Heart right ventricle (tissue), 16 donors: ENCODE results near the gene CTXN3. TPM values are rescaled to one million over a fixed set of nuclear protein-coding genes. Genes with fewer than 3 reads are reported as not detected.
A peak's percentile ranks its signal among the peaks of the same experiment; 100 is the strongest.

Source experiments
- ATAC-seq, 8 donors: fragments of 200-7000 bp; cut with Tn5 transposase; one replicate each; pipeline ENCODE4 v1.9.1; 2020; ENCODE audit warnings: mild to moderate bottlenecking in 8 of 8, moderate library complexity in 8 of 8, moderate number of reproducible peaks in 1 of 8
- DNase-seq, 2 donors: peaks; one replicate each; pipeline ENCODE4 v3.0.0-alpha.2; 2020
- H3K27ac ChIP-seq, 10 donors: fragments of 200-600 bp; sonication (generic) in 2 of 10; one replicate each; pipeline versions ENCODE4 v1.5.0 to v1.8.0; 2020 to 2022; ENCODE audit warnings: mild to moderate bottlenecking in 3 of 10
- H3K27me3 ChIP-seq, 7 donors: fragments of 200-600 bp; one replicate each; pipeline ENCODE4 v1.8.0; 2021 to 2022; ENCODE audit warnings: mild to moderate bottlenecking in 2 of 7
- H3K36me3 ChIP-seq, 9 donors: fragments of 200-600 bp; sonication (generic) in 1 of 9; one replicate each; pipeline versions ENCODE4 v1.5.0 to v1.8.0; 2020 to 2022; ENCODE audit warnings: mild to moderate bottlenecking in 2 of 9
- H3K4me1 ChIP-seq, 9 donors: fragments of 200-600 bp; sonication (generic) in 1 of 9; one replicate each; pipeline versions ENCODE4 v1.5.0 to v1.8.0; 2020 to 2022; ENCODE audit warnings: mild to moderate bottlenecking in 4 of 9
- H3K4me3 ChIP-seq, 10 donors: fragments of 200-600 bp; sonication (generic) in 2 of 10; one replicate each; pipeline versions ENCODE4 v1.5.0 to v1.8.0; 2020 to 2022; ENCODE audit warnings: mild to moderate bottlenecking in 7 of 10, moderate library complexity in 2 of 10
- H3K9me3 ChIP-seq, 11 donors: fragments of 200-600 bp in 10 of 11; sonication (generic) in 2 of 11; one replicate each; pipeline versions ENCODE4 v1.5.0 to v1.8.0; 2013 to 2022; ENCODE audit warnings: mild to moderate bottlenecking in 2 of 11, control low read depth in 1 of 11, moderate library complexity in 1 of 11
- WGBS, 2 donors: extraction: QIAGEN DNeasy Blood & Tissue Kit; methylation state at CpG; one replicate each; pipeline ENCODE4 v1.1.7; 2013; ENCODE audit warnings: inconsistent platforms in 1 of 2; 5-methylcytosine and 5-hydroxymethylcytosine counted together
- intact Hi-C, 10 donors: fragments of 100-400 bp; cut with DNase I; formaldehyde crosslinking; loops; one replicate each; pipeline versions ENCODE4 v1.11.1 to v1.14.2; 2022
- polyA plus RNA-seq, 2 donors: library from polyadenylated mRNA; stranded (reverse); fragments of 200-250 nt; gene quantifications; one replicate each; pipeline ENCODE4 v1.2.3, GENCODE V29; 2013
- total RNA-seq, 10 donors: library from RNA; stranded (reverse); fragmentation: NEBNext Ultra II Directional in 3 of 10; extraction: Animal tissue kit (Norgen Biotek cat#: 25700) in 3 of 10; gene quantifications; one replicate each; pipeline versions ENCODE4 v1.2.1 to v1.2.4, GENCODE V29; 2021 to 2023
- TF ChIP-seq, protein P1 (sequence below), 9 donors: fragments of 200-600 bp; sonication (generic) in 2 of 9; IDR thresholded peaks; one replicate each; pipeline versions ENCODE4 v1.5.0 to v1.8.0; 2021 to 2022; ENCODE audit warnings: antibody characterized with exemption in 9 of 9, mild to moderate bottlenecking in 5 of 9, moderate library complexity in 1 of 9
- donor health status: Arrhythmogenic right ventricular cardiomyopathy.
- donor health status: ischemic (EF 13 %, LVEDD 7.1; RV severe dilation, severe dysfunction).
- donor health status: healthy with polysubstance abuse.
- donor health status: DM: no; HTN: yes; CAD: no.
- donor health status: DM: no; HTN: no; CAD: no.
- donor health status: ischemic (EF 25% LVEDD 6.9; RV normal size, moderate dysfunction).
- donor health status: ischemic (EF 25% LVEDD 5.7; RV mildly dilated, moderate dysfunction).
- donor health status: healthy.
- donor health status: DM: yes; HTN: yes; CAD: no.
- donor health status: Ischemic cardiomyopathy.
- donor health status: ischemic (EF 35%, LVEDD 5.7; RV mildly dilated, moderate dysfunction).
- donor health status: nonischemic (EF 11% LVEDD 7.7; RV severe dilation, severe dysfunction).
- donor health status: DM: yes; HTN: yes; CAD: no.
- donor health status: PGD.
- donor health status: ischemic (EF 29% LVEDD 5.4; RV normal size, mild dysfunction).
- donor health status: nonischemic (EF 23%, LVEDD 6.1; RV moderate dilation, normal function).

Gene CTXN3
- total and polyA plus RNA-seq, 12 donors, result not detected

- H3K36me3 ChIP-seq, result no peaks in the 10 kb centered on the region
- WGBS, 2 donors, result 91 to 94% methylated on average over 1 of the region's 1 CpG
Measured at GRCh38 chr5:127680595-127680994, 31.7 kb downstream of the CTXN3 start.

GRCh38 chr5:127683008-127683407 is 34.1 kb downstream of the CTXN3 start:
- H3K9me3 ChIP-seq, result no peaks in the 10 kb centered on the region
- intact Hi-C loops, result no loop called here
- no peak overlapping the region for H3K27ac ChIP-seq
- ATAC-seq (no peak), DNase-seq (peak in 1 of 2 donors; percentile 20)
- no peaks in the 10 kb centered on the region for H3K27me3 ChIP-seq
- no peak overlapping the region for H3K4me3 ChIP-seq
- no peaks in the 10 kb centered on the region for H3K36me3 ChIP-seq
- H3K4me1 ChIP-seq, result peaks cover 0 to 15% (median 7%) of the 10 kb centered on the region in 9 donors
- TF ChIP-seq, protein P1, sequence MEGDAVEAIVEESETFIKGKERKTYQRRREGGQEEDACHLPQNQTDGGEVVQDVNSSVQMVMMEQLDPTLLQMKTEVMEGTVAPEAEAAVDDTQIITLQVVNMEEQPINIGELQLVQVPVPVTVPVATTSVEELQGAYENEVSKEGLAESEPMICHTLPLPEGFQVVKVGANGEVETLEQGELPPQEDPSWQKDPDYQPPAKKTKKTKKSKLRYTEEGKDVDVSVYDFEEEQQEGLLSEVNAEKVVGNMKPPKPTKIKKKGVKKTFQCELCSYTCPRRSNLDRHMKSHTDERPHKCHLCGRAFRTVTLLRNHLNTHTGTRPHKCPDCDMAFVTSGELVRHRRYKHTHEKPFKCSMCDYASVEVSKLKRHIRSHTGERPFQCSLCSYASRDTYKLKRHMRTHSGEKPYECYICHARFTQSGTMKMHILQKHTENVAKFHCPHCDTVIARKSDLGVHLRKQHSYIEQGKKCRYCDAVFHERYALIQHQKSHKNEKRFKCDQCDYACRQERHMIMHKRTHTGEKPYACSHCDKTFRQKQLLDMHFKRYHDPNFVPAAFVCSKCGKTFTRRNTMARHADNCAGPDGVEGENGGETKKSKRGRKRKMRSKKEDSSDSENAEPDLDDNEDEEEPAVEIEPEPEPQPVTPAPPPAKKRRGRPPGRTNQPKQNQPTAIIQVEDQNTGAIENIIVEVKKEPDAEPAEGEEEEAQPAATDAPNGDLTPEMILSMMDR (IDR thresholded peaks at IDR 0.05), result no peak
- WGBS, 2 donors, result 53 to 67% methylated on average over 4 of the region's 4 CpGs

More at GRCh38 chr5:127680595-127680994, 31.7 kb downstream of the CTXN3 start:
- ATAC-seq, result no peak
- H3K27ac ChIP-seq, result no peak overlapping the region
- intact Hi-C loops, result no loop called here
- DNase-seq, result no peak
- H3K27me3 ChIP-seq, result no peaks in the 10 kb centered on the region
- TF ChIP-seq, protein P1 (IDR thresholded peaks at IDR 0.05), result no peak
- no peaks in the 10 kb centered on the region for H3K9me3 ChIP-seq
- no peak overlapping the region for H3K4me3 ChIP-seq
- H3K4me1 ChIP-seq, result peaks cover 0 to 7% (median 4%) of the 10 kb centered on the region in 9 donors

DNA sequence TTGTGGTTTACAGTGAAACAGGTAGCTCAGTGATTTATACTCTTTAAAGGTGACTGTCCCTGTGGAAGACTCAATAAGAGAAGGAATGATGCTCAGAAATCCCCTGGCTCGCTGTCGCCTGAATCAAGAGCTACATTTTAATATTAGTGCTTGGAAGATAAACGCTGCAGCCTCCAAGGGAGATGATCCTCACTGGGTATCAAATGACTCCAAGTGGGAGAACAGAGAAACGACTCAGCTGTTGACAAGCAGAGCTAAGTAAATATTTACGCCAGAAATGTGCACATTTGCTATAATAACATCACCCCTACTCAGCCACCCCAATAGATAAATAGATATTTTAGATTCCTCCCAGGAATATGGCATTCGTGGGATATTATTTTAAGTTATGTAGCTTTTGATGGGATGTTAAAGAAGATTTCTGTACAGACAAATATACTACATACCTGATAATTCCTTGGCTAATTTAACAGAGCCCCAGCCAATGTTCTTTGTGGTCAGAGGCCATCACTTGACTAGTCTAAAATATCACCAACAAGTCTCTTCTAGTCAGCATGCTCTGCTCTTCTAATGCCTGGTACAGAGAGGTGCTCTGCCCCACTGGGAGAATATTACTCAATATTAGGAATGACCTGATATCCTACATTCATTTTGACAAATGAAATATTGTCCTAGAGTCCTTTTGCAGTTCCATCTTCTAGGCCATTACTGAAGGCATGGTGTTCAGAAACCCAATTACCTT is 36.0 kb downstream of the CTXN3 start:
- no peak overlapping the region for H3K4me3 ChIP-seq
- H3K27me3 ChIP-seq, result no peaks in the 10 kb centered on the region
- peaks cover 0 to 15% (median 7%) of the 10 kb centered on the region in 9 donors for H3K4me1 ChIP-seq
- H3K27ac ChIP-seq, result peak overlapping the region in 1 of 10 donors; percentile 12
- TF ChIP-seq, protein P1 (IDR thresholded peaks at IDR 0.05), result no peak
- DNase-seq (no peak), ATAC-seq (no peak)
- H3K36me3 ChIP-seq, result no peaks in the 10 kb centered on the region
- intact Hi-C loops, result no loop called here
- 78% methylated on average over 6 of the region's 6 CpGs for WGBS, 2 donors
- no peaks in the 10 kb centered on the region for H3K9me3 ChIP-seq

DNA sequence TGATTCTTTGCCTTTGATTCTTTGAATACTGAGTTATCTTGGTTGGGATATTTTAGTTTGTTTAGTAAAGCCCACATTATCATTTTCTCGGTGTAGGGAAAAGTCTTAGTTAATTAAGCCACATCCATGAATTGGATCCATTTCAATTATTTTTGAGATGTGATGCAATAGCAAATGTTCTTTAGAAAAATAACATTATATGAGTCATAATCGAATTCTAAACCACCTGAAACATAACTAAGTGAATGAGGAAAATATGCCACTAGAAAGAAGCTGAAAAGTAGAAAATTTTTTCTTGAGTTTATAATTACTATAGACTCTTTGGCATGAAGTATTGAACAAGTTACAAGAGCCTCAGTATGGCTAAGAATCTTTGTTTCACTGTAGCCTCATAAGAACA is 36.8 kb downstream of the CTXN3 start:
- peaks cover 0 to 15% (median 7%) of the 10 kb centered on the region in 9 donors for H3K4me1 ChIP-seq
- no peak for DNase-seq
- no peak overlapping the region for H3K4me3 ChIP-seq
- H3K27me3 ChIP-seq, result no peaks in the 10 kb centered on the region
- peaks cover 0 to under 1% (median 0%) of the 10 kb centered on the region in 11 donors for H3K9me3 ChIP-seq
- TF ChIP-seq, protein P1 (IDR thresholded peaks at IDR 0.05), result no peak
- H3K27ac ChIP-seq, result peak overlapping the region in 2 of 10 donors; percentile 14 to 32
- ATAC-seq, result no peak
- intact Hi-C loops, result no loop called here
- 68 to 81% methylated on average over 2 of the region's 2 CpGs for WGBS, 2 donors
- no peaks in the 10 kb centered on the region for H3K36me3 ChIP-seq
